Sigmoid colon (tissue), 4 donors: ENCODE measurements around the gene TEX52.
"Not testable (repeated sequence)": the region's sequence is repeated elsewhere in the genome, so short reads cannot be mapped to it uniquely, and the experiment has no call there.

Experiments
- CTCF ChIP-seq, 4 experiments: fragments of 450-650 bp in 3 of 4; fragments of 200-600 bp in 1 of 4; IDR thresholded peaks; one replicate each; pipeline ENCODE4 v1.5.1; 2016 to 2019; ENCODE audit warnings: antibody characterized with exemption in 4 of 4, mild to moderate bottlenecking in 3 of 4, moderate library complexity in 2 of 4
- EP300 ChIP-seq, 4 donors: sonication (generic); formaldehyde crosslinking; IDR thresholded peaks; one replicate each; pipeline ENCODE4 v1.6.1; 2017; ENCODE audit warnings: antibody characterized with exemption in 4 of 4
- POLR2A ChIP-seq, 2 donors: fragments of 450-650 bp; IDR thresholded peaks; one replicate each; pipeline ENCODE4 v1.6.1; 2016; ENCODE audit warnings: antibody characterized with exemption in 2 of 2, mild to moderate bottlenecking in 2 of 2, moderate library complexity in 2 of 2
- POLR2AphosphoS5 ChIP-seq, 4 donors: sonication (generic); formaldehyde crosslinking; IDR thresholded peaks; one replicate each; pipeline ENCODE4 v1.6.1; 2017; ENCODE audit warnings: antibody characterized with exemption in 4 of 4

GRCh38 chr12:2868986-2869632, 12.3 kb upstream of the TEX52 start:
- TF ChIP-seq POLR2A, CTCF, POLR2AphosphoS5, EP300 (IDR thresholded peaks at IDR 0.05): not testable (repeated sequence)
